Measurements from ENCODE around the gene HERC3. TPM values are rescaled to one million over a fixed set of nuclear protein-coding genes. Genes with fewer than 3 reads are reported as not detected.

HERC3 gene
- total and polyA plus RNA-seq, 4 donors, result 5.1 to 22.1 (median 10.0) TPM

- H3K9me3 ChIP-seq (ENCODE audit: control insufficient read depth in 4 of 4, low read length in 3 of 4), result no peaks in the 10 kb centered on the region
- WGBS, result 75% methylated on average over 5 of the region's 5 CpGs
- no peak for TF ChIP-seq HNF4A (conservative IDR thresholded peaks at IDR 0.05)
- TF ChIP-seq SP1 (IDR thresholded peaks at IDR 0.05), result no peak
- no peak for TF ChIP-seq GABPA (IDR thresholded peaks at IDR 0.05 in 1 of 2, conservative IDR thresholded peaks at IDR 0.05 in 1 of 2)
- no peak for TF ChIP-seq REST (IDR thresholded peaks at IDR 0.05)
- no peak for TF ChIP-seq MAX (IDR thresholded peaks at IDR 0.05)
- no peak for TF ChIP-seq JUND (IDR thresholded peaks at IDR 0.05)
- TF ChIP-seq YY1 (IDR thresholded peaks at IDR 0.05), result no peak
- no peak for TF ChIP-seq RXRA (IDR thresholded peaks at IDR 0.05)
- no peak for TF ChIP-seq TAF1 (conservative IDR thresholded peaks at IDR 0.05)
- TF ChIP-seq EGR1 (IDR thresholded peaks at IDR 0.05; ENCODE audit: low read depth in 2 of 2), result no peak
- H3K4me3 ChIP-seq (ENCODE audit: low read depth in 1 of 3, low read length in 3 of 3), result no peak overlapping the region
- H3K27me3 ChIP-seq (ENCODE audit: control insufficient read depth in 4 of 4, insufficient read depth in 4 of 4, low read length in 3 of 4), result no peaks in the 10 kb centered on the region
- H3K27ac ChIP-seq (ENCODE audit: low read depth in 1 of 2, low read length in 2 of 2), result no peak overlapping the region
- H3K4me1 ChIP-seq (ENCODE audit: control insufficient read depth in 4 of 4, insufficient read depth in 4 of 4, low read length in 3 of 4), result no peaks in the 10 kb centered on the region
- no peak for DNase-seq (ENCODE audit: low spot score)
- peaks cover 0 to 17% (median 6%) of the 10 kb centered on the region in 4 donors for H3K36me3 ChIP-seq (ENCODE audit: control insufficient read depth in 4 of 4, insufficient read depth in 3 of 4, low read depth in 1 of 4, low read length in 3 of 4)
- H3K9ac ChIP-seq (ENCODE audit: low read depth in 1 of 2, low read length in 2 of 2), result no peak overlapping the region
Measured at GRCh38 chr4:88610771-88611170, 18.5 kb downstream of the HERC3 start.

GRCh38 chr4:88613417-88613875, 21.2 kb downstream of the HERC3 start:
- H3K9ac ChIP-seq (ENCODE audit: low read depth in 1 of 2, low read length in 2 of 2), result no peak overlapping the region
- no peak overlapping the region for H3K27ac ChIP-seq (ENCODE audit: low read depth in 1 of 2, low read length in 2 of 2)
- no peaks in the 10 kb centered on the region for H3K9me3 ChIP-seq (ENCODE audit: control insufficient read depth in 4 of 4, low read length in 3 of 4)
- H3K4me1 ChIP-seq (ENCODE audit: control insufficient read depth in 4 of 4, insufficient read depth in 4 of 4, low read length in 3 of 4), result peaks cover 0 to 3% (median 1%) of the 10 kb centered on the region in 4 donors
- H3K36me3 ChIP-seq (ENCODE audit: control insufficient read depth in 4 of 4, insufficient read depth in 3 of 4, low read depth in 1 of 4, low read length in 3 of 4), result peaks cover 0 to 4% (median 2%) of the 10 kb centered on the region in 4 donors
- TF ChIP-seq JUND (IDR thresholded peaks at IDR 0.05) (no peak), RAD21 (IDR thresholded peaks at IDR 0.05) (no peak), NR2F2 (IDR thresholded peaks at IDR 0.05) (no peak), FOXA1 (IDR thresholded peaks at IDR 0.05) (no peak), REST (IDR thresholded peaks at IDR 0.05) (no peak), ATF3 (IDR thresholded peaks at IDR 0.05) (no peak), YY1 (IDR thresholded peaks at IDR 0.05) (no peak), EGR1 (IDR thresholded peaks at IDR 0.05; ENCODE audit: low read depth in 2 of 2) (no peak), RXRA (IDR thresholded peaks at IDR 0.05) (no peak), CTCF (IDR thresholded peaks at IDR 0.05; ENCODE audit: low read depth, low read length, missing input control) (no peak), FOXA2 (IDR thresholded peaks at IDR 0.05) (no peak), SP1 (IDR thresholded peaks at IDR 0.05) (no peak), HNF4A (conservative IDR thresholded peaks at IDR 0.05) (no peak), MAX (IDR thresholded peaks at IDR 0.05) (no peak)
- no peak overlapping the region for H3K4me3 ChIP-seq (ENCODE audit: low read depth in 1 of 3, low read length in 3 of 3)
- H3K27me3 ChIP-seq (ENCODE audit: control insufficient read depth in 4 of 4, insufficient read depth in 4 of 4, low read length in 3 of 4), result no peaks in the 10 kb centered on the region
- 59% methylated on average over 5 of the region's 5 CpGs for WGBS
- no peak for DNase-seq (ENCODE audit: low spot score)

Data from liver (tissue), 9 donors.